Body of pancreas (tissue), 4 donors: Measurements from ENCODE around the gene NWD2.

Source experiments
- POLR2A ChIP-seq, 3 donors: fragments of 450-650 bp; IDR thresholded peaks; one replicate each; pipeline ENCODE4 v1.6.1; 2016; ENCODE audit warnings: antibody characterized with exemption in 3 of 3, mild to moderate bottlenecking in 2 of 3
- TF ChIP-seq, protein P1 (sequence below), 7 experiments: fragments of 450-650 bp in 4 of 7; fragments of 200-600 bp in 3 of 7; sonication (generic) in 3 of 7; IDR thresholded peaks; one replicate each; pipeline ENCODE4 v1.5.1; 2016 to 2019; ENCODE audit warnings: antibody characterized with exemption in 7 of 7

DNA sequence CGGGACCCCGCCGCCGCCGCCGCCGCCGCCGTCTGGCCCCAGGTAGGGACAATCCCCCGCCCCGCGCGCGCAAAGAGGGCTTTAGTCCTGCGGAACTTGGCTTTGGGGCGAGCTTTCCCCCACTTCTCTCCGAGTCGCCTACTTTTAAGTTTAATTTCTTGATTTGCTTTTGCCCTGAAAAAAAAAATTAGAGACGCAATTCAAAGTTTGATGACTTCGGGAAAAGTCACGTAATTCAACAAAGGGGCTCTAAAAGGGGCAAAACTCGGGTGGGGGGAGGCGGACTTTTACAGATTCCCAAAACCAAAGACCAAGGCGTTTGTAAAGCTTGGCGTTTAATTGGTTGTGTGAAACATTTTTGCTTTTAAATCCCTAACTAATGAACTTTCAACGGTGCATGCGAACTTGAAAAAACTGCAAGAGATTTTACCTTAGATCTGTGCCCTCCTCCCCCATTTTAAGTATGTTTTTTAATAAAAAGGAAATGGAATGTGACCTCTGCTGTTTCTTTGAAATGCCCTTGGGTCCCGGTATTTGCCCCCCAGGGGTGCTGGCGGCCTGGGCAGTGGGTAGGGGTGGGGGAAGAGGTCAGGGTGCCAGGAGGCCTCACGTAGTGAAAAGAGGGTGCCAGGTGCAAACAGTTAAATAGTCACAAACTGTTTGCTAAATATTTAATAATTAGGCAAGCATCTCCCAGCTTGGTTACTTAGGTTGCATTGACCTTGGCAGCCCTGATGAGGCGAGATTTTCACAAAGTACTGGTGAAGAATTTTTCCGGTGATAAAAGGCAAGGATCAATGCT lies 209.7 kb downstream of the NWD2 start:
- TF ChIP-seq, protein P1, sequence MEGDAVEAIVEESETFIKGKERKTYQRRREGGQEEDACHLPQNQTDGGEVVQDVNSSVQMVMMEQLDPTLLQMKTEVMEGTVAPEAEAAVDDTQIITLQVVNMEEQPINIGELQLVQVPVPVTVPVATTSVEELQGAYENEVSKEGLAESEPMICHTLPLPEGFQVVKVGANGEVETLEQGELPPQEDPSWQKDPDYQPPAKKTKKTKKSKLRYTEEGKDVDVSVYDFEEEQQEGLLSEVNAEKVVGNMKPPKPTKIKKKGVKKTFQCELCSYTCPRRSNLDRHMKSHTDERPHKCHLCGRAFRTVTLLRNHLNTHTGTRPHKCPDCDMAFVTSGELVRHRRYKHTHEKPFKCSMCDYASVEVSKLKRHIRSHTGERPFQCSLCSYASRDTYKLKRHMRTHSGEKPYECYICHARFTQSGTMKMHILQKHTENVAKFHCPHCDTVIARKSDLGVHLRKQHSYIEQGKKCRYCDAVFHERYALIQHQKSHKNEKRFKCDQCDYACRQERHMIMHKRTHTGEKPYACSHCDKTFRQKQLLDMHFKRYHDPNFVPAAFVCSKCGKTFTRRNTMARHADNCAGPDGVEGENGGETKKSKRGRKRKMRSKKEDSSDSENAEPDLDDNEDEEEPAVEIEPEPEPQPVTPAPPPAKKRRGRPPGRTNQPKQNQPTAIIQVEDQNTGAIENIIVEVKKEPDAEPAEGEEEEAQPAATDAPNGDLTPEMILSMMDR (IDR thresholded peaks at IDR 0.05), result no peak
- no peak for TF ChIP-seq POLR2A (IDR thresholded peaks at IDR 0.05)
